Measurements from ENCODE around the gene ZNF397.
"Not testable (repeated sequence)": the region's sequence is repeated elsewhere in the genome, so short reads cannot be mapped to it uniquely, and the experiment has no call there.

ZNF397 gene

DNA sequence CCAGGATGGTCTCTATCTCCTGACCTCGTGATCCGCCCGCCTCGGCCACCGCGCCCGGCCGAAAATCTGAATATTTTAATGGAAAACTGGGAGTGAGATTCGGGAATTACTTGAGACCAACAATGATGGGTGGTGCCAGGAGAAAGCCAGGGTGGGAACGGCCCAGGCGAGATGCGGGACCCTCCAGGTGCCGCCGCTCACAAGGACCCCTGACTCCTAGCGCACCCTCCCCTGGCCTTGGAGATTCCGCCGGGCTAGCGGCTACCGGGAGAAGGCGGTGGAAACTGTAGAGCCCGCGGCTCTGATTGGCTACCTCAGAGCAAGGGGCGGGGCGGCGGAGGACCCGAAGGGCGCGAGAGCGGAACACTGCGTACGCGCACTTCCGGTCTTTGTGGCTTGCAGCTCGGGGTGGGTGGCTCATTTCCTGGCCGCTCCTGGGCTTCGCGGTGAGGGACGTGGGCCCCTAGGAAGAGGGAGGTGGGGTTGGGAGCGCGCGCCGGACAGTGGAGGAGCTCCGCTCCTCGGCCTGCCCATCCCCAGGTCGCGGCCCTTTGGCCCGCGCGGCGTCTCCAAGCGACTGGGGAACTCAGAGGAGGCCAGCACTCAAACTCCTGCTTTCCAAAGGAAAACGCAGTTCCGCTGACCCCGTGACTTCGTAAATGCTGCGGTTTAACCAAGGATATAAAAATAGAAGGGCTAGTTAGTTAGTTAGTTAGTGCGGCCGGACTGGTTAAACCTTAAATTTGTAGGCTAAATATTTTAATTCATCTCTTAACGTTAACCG is at the start of gene ZNF397:
Gene ZNF397 (plus strand): TSS at position 371 of the 784 bp plus-strand sequence. CDS start 1,437 bp downstream, outside the sequence.
- DNase-seq = peak; percentile 99

DNA sequence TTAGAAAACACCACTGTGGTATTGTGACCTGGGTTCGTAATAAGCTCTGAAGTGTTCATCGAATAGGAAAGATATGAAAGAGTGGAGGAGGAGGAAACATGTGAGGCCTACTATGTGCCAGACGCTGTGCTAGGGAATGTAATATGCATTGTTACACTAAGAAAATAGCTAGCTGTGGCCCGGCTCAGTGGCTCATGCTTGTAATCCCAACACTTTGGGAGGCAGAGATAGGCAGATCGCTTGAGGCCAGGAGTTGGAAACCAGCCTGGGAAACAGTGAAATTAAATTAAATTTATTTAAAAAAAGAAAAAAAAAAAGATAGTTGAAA is 49.2 kb upstream of the ZNF397 start:
- DNase-seq = no peak

DNA sequence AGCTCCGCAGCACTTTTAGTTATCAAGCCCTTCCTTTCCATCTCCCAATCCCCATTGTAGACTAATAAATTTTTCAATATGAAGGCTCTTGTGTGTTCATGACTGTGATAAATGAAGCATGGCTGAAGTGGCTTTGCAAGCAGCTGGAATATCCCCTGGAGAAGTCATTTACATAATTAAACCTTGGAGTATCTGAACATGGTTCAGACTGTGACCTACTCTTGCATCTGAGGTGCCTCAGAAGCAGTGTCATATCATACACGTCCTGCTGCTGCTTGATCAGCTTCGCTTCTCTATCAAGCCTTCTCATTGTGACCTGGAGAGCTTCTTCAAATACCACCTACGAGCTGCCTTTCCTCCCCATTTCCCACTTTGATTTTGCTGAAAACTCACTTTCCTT is 48.4 kb upstream of the ZNF397 start:
- DNase-seq = no peak

DNA sequence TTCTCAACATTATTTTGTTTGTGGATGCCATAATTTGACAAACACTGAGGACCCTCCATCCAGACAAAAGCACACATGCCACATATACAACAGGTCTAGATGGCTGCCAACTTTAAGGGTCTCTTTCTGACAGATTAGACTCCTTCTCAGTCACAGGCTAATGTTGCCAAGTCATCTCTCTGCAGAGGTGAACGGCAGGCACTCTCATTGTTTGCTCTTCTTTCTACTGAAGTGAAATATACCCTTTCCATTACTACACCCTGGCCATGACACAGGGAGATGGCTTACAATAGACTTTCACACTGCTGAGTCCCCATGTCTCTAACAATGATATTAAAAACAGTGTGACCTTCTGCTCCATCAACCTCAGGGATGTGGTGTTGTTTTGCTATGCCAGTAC is 47.5 kb upstream of the ZNF397 start:
- no peak for DNase-seq

DNA sequence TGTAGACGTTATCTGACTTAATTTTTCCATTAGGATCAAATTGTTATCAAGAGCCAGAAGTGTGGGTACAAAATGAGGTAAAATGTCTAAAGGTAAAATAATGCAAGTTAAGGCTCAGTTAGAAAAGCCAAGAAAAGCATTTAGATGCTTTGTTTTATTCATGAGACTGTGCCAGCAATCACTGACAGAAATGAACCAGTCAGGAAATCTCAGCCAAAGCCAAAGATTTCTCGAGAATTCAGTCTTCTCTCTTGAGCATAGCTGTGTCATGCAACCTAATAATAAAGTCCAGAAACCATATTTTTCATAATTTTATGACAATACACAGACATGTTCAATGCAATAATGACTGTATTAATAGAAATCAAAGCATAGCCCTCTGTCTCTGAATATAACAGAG is 43.5 kb upstream of the ZNF397 start:
- no peak for DNase-seq

DNA sequence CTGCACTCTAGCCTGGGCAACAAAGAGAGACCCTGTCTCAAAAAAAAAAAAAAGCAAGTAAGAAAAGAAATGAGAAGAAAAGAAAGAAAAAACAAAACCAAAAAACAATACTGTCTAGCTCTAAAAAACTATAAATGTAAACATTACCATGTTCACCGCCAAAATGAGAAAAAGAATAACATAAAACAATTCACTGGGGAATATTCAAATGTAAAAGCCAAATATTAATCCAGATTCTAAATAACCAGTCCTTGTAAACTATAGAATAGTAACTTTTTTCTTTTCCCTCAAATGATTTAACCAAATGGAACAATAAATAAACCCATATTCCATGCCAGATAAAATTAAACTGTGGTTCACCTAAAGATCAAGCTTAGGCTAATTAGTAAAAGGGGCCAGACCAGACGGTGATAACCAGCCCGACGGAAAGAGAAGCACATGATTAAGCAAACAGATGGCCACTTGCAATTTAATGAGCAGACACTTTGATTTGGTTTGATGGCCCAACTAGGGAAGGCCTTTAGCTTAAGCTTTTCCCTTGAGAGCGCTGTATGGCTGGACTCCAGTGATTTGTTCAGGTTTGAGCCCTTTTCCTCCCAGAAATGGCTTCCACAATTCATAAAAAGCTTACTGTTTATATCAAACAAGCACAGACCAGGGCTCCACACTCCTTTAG is 39.4 kb upstream of the ZNF397 start:
- no peak for DNase-seq

DNA sequence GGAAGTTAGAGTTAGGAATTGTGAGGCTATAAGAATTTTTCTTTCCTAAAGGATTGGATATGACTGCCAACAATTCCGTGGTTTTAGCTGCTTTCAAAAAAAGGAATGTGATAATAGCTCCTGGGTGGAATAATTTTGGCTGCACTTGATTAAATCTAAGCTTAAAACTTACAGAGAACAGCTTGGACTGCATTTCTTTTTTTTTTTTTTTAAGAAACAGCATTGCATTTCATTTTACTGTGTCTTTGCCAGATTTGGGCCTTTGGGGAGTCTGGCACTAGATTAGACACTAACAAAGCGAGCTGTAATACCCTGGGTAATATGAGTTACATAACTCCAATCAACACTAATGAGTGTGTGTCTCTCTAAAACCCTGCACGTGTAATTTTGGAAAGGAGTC is 37.8 kb upstream of the ZNF397 start:
- DNase-seq = no peak

DNA sequence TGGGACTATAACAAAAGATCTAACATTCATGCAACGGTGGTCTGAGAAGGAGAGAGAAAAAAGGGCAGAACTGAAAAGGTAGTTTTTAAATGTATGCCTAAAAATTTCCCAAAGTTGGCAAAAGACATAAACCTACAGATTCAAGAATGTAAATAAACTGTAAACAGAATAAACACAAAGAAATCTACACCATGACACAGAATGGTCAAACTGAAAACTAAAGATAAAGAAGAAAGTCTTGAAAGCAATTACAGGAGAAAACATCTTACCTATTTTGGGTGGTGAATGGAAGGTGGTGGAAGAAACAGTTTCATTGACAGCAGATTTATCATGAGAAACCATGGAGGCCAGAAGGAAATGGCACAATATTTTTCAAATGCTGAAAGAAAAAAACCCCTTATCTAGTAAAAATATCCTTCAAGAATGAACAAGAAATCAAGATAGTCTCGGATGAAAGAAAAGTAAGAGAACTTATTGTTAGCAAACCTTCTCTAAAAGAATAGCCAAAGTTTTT is 35.6 kb upstream of the ZNF397 start:
- DNase-seq = no peak

DNA sequence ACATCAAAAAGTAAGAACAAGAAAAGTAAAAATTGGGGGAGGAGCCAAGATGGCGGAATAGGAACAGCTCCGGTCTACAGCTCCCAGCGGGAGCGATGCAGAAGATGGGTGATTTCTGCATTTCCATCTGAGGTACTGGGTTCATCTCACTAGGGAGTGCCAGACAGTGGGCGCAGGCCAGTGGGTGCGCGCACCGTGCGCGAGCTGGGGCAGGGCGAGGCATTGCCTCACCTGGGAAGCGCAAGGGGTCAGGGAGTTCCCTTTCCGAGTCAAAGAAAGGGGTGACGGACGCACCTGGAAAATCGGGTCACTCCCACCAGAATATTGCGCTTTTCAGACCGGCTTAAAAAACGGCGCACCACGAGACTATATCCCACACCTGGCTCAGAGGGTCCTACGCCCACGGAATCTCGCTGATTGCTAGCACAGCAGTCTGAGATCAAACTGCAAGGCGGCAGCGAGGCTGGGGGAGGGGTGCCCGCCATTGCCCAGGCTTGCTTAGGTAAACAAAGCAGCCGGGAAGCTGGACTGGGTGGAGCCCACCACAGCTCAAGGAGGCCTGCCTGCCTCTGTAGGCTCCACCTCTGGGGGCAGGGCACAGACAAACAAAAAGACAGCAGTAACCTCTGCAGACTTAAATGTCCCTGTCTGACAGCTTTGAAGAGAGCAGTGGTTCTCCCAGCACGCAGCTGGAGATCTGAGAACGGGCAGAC is 34.9 kb upstream of the ZNF397 start:
- not testable (repeated sequence) for DNase-seq

DNA sequence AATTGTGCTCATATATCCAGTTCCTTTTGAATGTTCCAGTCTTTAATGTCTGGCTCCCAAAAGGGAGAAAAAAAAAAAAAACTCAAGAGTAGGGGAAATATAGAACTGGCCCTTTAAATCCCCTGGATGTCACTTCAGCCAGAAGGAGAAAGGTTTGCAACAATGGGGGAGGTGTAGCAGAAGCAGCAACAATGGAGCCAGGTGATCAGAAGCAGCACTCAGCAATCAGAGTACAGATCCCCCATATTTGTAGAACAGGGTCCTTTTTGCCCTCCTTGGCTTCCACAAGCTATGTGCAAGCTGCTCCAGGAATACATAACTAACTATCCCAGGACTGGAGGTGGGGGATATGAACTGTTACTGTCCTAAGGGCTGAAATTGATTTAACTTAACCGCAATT is 25.8 kb upstream of the ZNF397 start:
- DNase-seq = no peak

DNA sequence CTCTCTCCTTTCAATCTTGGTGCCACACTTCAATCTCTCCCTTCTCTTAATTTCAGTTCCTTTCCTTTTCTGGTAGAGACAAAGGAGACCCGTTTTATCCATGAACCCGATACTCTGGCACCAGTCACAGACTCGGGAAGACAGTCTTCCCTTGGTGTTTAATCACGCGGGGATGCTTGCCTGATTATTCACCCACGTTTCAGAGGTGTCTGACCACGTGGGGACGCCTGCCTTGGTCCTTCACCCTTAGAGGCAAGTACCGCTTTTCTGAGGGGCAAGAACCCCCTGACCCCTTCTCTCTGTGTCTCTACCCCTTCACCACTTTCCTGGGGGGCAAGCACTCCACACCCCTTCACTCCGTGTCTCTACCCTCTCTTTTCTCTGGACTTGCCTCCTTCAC is 24.2 kb upstream of the ZNF397 start:
- DNase-seq = not testable (repeated sequence)

DNA sequence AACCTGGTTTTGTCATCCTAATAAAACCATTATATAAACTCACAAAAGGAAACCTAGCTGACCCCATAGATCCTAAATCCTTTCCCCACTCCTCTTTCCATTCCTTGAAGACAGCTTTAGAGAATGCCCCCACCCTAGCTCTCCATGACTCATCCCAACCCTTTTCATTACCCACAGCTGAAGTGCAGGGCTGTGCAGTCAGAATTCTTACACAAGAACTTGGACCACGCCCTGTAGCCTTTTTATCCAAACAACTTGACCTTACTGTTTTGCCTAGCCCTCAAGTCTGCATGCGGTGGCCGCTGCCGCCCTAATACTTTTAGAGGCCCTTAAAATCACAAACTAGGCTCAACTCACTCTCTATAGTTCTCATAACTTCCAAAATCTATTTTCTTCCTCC is 21.5 kb upstream of the ZNF397 start:
- DNase-seq = not testable (repeated sequence)

DNA sequence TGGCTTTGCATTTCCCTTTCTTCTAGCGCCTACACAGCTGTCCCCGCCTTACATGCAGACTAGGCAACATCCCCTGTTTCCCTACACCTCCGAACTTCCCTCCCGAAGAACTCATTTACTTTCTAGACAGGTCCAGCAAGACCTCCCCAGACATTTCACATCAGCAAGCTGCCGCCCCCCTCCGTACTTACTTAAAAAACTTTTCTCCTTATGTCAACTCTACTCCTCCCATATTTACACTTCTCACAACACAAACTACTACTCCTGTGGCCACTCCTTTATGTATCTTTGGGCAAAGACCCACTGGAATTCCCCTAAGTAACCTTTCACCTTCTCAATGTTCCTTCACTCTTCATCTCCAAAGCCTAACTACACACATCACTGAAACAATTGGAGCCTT is 20.4 kb upstream of the ZNF397 start:
- DNase-seq = no peak

DNA sequence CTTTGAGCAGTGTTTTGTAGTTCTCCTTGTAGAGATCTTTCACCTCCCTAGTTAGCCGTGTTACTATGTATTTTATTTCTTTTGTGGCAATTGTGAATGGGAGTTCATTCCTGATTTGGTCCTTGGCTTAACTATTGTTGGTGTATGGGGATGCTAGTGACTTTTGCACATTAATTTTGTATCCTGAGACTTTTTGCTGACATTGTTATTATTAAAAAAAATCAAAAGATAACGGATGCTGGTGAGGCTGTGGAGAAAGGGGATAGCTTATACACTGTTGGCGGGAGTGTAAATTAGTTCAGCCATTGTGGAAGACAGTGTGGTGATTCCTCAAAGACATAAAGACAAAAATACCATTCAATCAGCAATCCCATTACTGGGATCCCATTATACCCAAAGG is 17.0 kb upstream of the ZNF397 start:
- DNase-seq = no peak

DNA sequence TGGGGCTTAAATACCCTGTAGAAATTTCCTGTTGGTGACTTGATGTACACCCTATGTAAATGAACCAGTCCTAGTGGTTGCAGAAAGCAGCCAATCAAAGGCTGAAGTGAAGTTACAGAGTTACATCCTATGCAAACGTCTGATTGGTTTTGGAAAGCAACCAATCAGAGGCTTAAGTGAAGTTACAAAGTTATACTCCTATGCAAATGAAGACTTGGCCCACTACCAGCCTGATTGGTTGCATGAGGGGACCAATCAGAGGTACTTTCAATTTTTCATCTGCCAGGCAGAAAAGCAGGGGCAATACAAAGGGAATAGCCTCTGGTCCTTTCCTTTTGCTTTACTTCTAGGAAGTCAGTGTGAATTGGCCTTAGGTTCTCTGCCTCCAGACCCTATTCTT is 13.6 kb upstream of the ZNF397 start:
- no peak for DNase-seq

DNA sequence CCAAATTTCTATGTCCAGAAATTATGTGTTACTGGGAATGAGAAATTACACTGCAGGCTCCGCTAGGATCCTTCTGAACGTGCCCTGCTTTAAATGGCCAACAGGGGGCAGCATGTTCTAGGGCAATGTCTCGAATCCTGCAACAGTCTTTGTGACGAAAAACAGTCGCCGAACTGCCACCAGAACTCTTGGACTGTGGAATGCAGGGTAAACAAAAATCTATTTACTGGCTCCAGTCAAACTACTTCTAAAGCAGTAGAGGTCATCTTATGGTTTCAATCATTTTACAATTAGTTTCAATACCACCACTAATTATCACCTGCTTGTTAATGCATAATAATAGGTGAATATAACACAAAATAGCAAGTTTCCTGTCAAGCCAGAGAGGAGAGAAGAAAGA is 9.8 kb upstream of the ZNF397 start:
- DNase-seq = peak; percentile 85

DNA sequence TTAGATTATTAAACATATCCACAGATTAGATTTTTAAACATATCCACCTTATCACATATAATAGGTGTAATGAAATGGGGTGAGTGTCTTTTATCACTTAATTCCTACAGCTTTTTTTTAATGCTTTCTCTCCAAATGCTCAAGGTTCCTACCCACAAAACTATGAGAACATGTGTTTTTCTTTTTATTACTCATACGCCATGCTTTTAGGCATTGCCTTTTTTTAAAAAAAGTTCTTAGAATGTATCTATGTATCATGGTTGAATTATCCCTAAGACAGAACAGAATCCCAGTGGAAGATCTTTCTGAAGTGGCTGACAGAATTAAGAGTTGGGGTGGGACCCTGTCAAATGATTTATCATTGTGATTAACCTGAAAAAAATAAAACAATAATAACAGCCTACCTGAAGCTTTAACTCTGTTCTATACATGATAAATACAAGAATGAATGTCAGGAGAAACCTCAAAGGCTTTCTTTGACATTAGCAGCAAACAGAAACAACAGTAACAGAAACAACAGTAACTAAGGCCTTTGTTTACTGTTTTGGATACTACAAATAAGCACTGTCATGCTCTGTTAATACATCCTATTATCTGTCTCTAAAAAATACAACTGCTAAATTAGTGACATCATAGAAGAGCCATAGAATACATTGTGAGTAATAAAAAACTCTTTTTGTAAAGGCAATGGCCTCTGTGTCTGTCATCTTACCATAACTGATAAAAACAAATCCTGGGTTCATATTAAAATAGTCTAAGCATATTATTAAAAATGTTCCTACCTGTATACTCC is 4.1 kb upstream of the ZNF397 start:
- no peak for DNase-seq

DNA sequence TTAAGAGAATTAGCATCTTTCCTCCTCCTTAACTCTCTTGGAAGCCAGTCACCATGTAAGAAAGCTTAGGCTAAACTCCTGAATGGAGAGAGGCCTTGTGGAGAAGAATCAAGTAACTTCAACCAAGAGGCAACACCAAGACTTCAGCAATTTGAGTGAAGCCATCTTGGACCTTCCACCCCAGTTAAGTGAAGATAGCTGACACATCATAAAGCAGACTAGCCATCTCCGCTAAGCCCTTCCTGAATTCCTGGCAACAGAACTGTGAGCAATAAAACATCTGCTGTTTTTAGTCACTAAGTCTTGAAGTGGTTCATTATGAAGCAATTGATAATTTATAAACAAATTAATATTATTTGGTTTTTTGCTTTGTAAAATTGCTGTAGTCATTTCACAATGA is 1.5 kb upstream of the ZNF397 start:
- DNase-seq = no peak

DNA sequence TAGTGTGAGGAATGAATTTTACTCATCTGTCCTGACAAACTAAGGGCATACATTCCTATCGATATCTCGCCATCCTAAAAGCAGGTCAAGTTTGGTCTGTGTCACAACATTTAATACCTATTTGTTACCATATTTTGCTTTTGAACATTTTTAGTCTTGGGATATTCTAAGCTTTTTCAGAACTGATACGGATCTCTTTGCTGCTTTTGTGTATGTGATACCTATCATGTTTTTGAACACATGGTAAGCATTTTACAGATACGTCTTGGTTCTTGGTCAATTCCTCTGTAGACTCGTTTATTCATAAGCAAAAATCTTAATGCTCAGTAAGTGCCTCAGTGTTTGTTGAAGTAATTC is 592 bp downstream of the ZNF397 start:
- DNase-seq = no peak

DNA sequence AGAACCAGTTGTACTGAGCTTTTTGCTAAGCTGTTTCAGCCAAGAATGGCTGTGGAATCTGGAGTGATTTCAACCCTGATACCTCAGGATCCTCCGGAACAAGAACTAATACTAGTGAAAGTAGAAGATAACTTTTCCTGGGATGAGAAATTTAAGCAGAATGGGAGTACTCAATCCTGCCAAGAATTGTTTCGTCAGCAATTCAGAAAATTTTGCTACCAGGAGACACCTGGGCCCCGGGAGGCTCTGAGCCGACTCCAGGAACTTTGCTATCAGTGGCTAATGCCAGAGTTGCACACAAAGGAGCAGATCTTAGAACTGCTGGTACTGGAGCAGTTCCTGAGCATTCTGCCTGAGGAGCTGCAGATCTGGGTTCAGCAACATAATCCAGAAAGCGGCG is 1.6 kb downstream of the ZNF397 start:
- no peak for DNase-seq

DNA sequence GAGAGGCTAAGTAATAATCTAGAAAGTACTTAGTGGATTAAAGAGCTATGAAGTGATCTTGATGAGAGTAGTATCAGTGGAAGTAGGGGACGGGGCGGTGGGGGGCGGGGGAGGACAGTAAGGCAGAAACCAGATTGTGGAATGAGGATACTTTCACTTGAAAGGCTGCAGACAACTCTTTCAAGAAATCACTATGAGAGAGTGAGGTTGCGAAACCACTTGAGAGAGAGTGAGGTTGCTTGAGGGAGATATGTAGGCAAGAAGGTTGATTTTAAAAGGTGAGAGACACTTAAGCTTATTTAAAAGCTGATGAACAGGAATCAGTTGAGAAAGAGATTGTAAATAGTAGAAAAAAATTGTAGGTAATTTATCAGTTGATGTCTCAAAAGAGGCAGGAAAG is 3.8 kb downstream of the ZNF397 start:
- no peak for DNase-seq

DNA sequence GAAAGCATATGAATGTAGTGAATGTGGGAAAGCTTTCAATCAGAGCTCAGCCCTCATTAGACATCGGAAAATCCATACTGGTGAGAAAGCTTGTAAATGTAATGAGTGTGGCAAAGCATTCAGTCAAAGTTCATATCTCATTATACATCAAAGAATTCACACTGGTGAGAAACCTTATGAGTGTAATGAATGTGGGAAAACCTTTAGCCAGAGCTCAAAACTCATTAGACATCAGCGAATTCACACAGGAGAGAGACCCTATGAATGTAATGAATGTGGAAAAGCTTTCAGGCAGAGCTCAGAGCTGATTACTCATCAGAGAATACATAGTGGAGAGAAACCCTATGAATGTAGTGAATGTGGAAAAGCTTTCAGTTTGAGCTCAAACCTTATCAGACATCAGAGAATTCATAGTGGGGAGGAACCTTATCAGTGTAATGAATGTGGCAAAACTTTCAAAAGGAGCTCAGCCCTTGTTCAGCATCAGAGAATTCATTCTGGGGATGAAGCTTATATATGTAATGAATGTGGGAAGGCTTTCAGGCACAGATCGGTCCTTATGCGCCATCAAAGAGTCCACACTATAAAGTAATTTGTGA is 5.0 kb downstream of the ZNF397 start:
- no peak for DNase-seq

DNA sequence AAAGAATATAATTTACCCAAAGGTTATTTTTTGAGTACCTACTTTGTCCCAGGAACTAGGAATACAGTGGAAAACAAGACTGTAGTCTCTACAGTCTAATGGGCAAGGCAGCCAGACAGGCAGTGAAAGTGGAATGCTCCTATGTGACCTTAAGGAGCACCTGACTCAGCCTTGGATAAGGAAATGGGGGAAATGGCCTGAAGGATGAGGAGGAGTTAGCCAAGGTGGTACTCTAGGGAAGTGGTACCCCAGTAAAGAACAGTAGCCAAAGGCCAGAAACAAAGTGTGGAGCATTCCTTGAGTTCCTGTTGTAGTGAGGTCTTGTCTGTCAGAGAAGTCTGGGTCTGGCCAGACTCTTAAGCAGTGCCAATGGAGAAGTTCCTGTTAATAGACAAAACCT is 6.0 kb downstream of the ZNF397 start:
- DNase-seq = no peak

All from RPMI8226 (cell line).